GM12878 (cell line): Measurements from ENCODE around the gene RHNO1.

Experiments used
- ATF3 ChIP-seq: IDR thresholded peaks from 2 replicates; pipeline ENCODE4 v1.6.1; 2011; ENCODE audit warnings: low read depth, mild to moderate bottlenecking, low read length, moderate library complexity, borderline replicate concordance; ENCODE audit errors: extremely low read depth
- CREM ChIP-seq: IDR thresholded peaks from 2 replicates; pipeline ENCODE4 v1.6.1; 2014; ENCODE audit warnings: antibody characterized with exemption, low read depth
- EGR1 ChIP-seq, 2 experiments: IDR thresholded peaks; 1 replicate in 1 of 2; 2 replicates in 1 of 2; pipeline ENCODE4 v1.6.1; 2011 to 2012; ENCODE audit warnings: low read depth in 2 of 2, low read length in 2 of 2, borderline replicate concordance in 1 of 2, mild to moderate bottlenecking in 1 of 2, moderate library complexity in 1 of 2
- EZH2 ChIP-seq: IDR thresholded peaks from 2 replicates; pipeline ENCODE4 v1.6.1; 2012; ENCODE audit warnings: low read depth, mild to moderate bottlenecking, control low read depth, inconsistent platforms, low read length, borderline replicate concordance; ENCODE audit not compliant: control insufficient read depth
- HCFC1 ChIP-seq: fragments of 150-350 bp; IDR thresholded peaks from 2 replicates; pipeline ENCODE4 v1.6.1; 2014; ENCODE audit warnings: low read length
- NR2C1 ChIP-seq: fragments of 450-650 bp; IDR thresholded peaks from 2 replicates; pipeline ENCODE4 v1.6.1; 2017; ENCODE audit warnings: antibody characterized with exemption, mild to moderate bottlenecking, moderate library complexity
- POLR2AphosphoS5 ChIP-seq: IDR thresholded peaks from 2 replicates; pipeline ENCODE4 v1.6.1; 2011; ENCODE audit warnings: mild to moderate bottlenecking, low read length, inconsistent platforms
- SMC3 ChIP-seq: IDR thresholded peaks from 2 replicates; pipeline ENCODE4 v1.6.1; 2011; ENCODE audit warnings: low read length, improper control_type of control experiment, borderline replicate concordance
- TF ChIP-seq, protein P1 (sequence below), 3 experiments: IDR thresholded peaks in 2 of 3; conservative IDR thresholded peaks in 1 of 3; 2 replicates each; pipeline ENCODE4 v1.5.1; 2011; ENCODE audit warnings: low read depth in 3 of 3, low read length in 3 of 3, mild to moderate bottlenecking in 3 of 3, control low read depth in 2 of 3, moderate library complexity in 2 of 3, inconsistent platforms in 1 of 3, mixed read lengths in 1 of 3; ENCODE audit not compliant: control insufficient read depth in 2 of 3, insufficient read depth in 1 of 3; ENCODE audit errors: extremely low read depth in 1 of 3
- TF ChIP-seq, protein P2 (sequence below): fragments of 450-650 bp; IDR thresholded peaks from 2 replicates; pipeline ENCODE4 v1.6.1; 2017; ENCODE audit warnings: antibody characterized with exemption, mild to moderate bottlenecking, moderate library complexity
- TF ChIP-seq, protein P3 (sequence below): fragments of 450-650 bp; IDR thresholded peaks from 2 replicates; pipeline ENCODE4 v1.6.1; 2017; ENCODE audit warnings: mild to moderate bottlenecking, moderate library complexity

- TF ChIP-seq, protein P1, sequence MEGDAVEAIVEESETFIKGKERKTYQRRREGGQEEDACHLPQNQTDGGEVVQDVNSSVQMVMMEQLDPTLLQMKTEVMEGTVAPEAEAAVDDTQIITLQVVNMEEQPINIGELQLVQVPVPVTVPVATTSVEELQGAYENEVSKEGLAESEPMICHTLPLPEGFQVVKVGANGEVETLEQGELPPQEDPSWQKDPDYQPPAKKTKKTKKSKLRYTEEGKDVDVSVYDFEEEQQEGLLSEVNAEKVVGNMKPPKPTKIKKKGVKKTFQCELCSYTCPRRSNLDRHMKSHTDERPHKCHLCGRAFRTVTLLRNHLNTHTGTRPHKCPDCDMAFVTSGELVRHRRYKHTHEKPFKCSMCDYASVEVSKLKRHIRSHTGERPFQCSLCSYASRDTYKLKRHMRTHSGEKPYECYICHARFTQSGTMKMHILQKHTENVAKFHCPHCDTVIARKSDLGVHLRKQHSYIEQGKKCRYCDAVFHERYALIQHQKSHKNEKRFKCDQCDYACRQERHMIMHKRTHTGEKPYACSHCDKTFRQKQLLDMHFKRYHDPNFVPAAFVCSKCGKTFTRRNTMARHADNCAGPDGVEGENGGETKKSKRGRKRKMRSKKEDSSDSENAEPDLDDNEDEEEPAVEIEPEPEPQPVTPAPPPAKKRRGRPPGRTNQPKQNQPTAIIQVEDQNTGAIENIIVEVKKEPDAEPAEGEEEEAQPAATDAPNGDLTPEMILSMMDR (IDR thresholded peaks at IDR 0.05 in 2 of 3, conservative IDR thresholded peaks at IDR 0.05 in 1 of 3; ENCODE audit: control insufficient read depth in 2 of 3, extremely low read depth in 1 of 3, insufficient read depth in 1 of 3, low read depth in 3 of 3, low read length in 3 of 3), result no peak
- TF ChIP-seq ATF3 (no peak), EGR1 (IDR thresholded peaks at IDR 0.05; ENCODE audit: borderline replicate concordance in 1 of 2, low read depth in 2 of 2, low read length in 2 of 2) (no peak), CREM (no peak), NR2C1 (no peak), HCFC1 (no peak), EZH2 (no peak), POLR2AphosphoS5 (no peak), SMC3 (no peak)
- TF ChIP-seq, protein P2, sequence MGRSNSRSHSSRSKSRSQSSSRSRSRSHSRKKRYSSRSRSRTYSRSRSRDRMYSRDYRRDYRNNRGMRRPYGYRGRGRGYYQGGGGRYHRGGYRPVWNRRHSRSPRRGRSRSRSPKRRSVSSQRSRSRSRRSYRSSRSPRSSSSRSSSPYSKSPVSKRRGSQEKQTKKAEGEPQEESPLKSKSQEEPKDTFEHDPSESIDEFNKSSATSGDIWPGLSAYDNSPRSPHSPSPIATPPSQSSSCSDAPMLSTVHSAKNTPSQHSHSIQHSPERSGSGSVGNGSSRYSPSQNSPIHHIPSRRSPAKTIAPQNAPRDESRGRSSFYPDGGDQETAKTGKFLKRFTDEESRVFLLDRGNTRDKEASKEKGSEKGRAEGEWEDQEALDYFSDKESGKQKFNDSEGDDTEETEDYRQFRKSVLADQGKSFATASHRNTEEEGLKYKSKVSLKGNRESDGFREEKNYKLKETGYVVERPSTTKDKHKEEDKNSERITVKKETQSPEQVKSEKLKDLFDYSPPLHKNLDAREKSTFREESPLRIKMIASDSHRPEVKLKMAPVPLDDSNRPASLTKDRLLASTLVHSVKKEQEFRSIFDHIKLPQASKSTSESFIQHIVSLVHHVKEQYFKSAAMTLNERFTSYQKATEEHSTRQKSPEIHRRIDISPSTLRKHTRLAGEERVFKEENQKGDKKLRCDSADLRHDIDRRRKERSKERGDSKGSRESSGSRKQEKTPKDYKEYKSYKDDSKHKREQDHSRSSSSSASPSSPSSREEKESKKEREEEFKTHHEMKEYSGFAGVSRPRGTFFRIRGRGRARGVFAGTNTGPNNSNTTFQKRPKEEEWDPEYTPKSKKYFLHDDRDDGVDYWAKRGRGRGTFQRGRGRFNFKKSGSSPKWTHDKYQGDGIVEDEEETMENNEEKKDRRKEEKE, result no peak
- TF ChIP-seq, protein P3, sequence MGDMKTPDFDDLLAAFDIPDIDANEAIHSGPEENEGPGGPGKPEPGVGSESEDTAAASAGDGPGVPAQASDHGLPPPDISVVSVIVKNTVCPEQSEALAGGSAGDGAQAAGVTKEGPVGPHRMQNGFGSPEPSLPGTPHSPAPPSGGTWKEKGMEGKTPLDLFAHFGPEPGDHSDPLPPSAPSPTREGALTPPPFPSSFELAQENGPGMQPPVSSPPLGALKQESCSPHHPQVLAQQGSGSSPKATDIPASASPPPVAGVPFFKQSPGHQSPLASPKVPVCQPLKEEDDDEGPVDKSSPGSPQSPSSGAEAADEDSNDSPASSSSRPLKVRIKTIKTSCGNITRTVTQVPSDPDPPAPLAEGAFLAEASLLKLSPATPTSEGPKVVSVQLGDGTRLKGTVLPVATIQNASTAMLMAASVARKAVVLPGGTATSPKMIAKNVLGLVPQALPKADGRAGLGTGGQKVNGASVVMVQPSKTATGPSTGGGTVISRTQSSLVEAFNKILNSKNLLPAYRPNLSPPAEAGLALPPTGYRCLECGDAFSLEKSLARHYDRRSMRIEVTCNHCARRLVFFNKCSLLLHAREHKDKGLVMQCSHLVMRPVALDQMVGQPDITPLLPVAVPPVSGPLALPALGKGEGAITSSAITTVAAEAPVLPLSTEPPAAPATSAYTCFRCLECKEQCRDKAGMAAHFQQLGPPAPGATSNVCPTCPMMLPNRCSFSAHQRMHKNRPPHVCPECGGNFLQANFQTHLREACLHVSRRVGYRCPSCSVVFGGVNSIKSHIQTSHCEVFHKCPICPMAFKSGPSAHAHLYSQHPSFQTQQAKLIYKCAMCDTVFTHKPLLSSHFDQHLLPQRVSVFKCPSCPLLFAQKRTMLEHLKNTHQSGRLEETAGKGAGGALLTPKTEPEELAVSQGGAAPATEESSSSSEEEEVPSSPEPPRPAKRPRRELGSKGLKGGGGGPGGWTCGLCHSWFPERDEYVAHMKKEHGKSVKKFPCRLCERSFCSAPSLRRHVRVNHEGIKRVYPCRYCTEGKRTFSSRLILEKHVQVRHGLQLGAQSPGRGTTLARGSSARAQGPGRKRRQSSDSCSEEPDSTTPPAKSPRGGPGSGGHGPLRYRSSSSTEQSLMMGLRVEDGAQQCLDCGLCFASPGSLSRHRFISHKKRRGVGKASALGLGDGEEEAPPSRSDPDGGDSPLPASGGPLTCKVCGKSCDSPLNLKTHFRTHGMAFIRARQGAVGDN, result no peak
These were observed 14.1 kb upstream of the RHNO1 start for GRCh38 chr12:2862876-2863275.
